Effector memory CD4-positive, alpha-beta T cell (primary cell): ENCODE results near the gene IL5.
"Not testable (repeated sequence)": the region's sequence is repeated elsewhere in the genome, so short reads cannot be mapped to it uniquely, and the experiment has no call there.

ENCODE experiments used
- DNase-seq, 3 donors: peaks; one replicate each; pipeline ENCODE4 v3.0.0-alpha.2; 2020
- H3K27ac ChIP-seq: 2 replicates; pipeline ENCODE4 v1.7.0; 2013; ENCODE audit warnings: mild to moderate bottlenecking, low read length, moderate library complexity; ENCODE audit not compliant: insufficient read depth, poor library complexity, severe bottlenecking
- H3K27me3 ChIP-seq: replicated peaks from 2 replicates; pipeline ENCODE4 v1.7.0; 2013; ENCODE audit warnings: mild to moderate bottlenecking, low read length; ENCODE audit not compliant: insufficient read depth, control insufficient read depth, poor library complexity, severe bottlenecking
- H3K36me3 ChIP-seq: 2 replicates; pipeline ENCODE4 v1.7.0; 2013; ENCODE audit warnings: mild to moderate bottlenecking, low read length, moderate library complexity; ENCODE audit not compliant: control insufficient read depth, insufficient read depth
- H3K4me1 ChIP-seq: 2 replicates; pipeline ENCODE4 v1.7.0; 2013; ENCODE audit warnings: low read length, mild to moderate bottlenecking; ENCODE audit not compliant: control insufficient read depth, insufficient read depth, poor library complexity, severe bottlenecking
- H3K4me3 ChIP-seq: 2 replicates; pipeline ENCODE4 v1.7.0; 2013; ENCODE audit warnings: low read length, low read depth, mild to moderate bottlenecking; ENCODE audit not compliant: insufficient read depth, poor library complexity, severe bottlenecking
- H3K9me3 ChIP-seq: 2 replicates; pipeline ENCODE4 v1.7.0; 2013; ENCODE audit warnings: mild to moderate bottlenecking, low read length, moderate library complexity; ENCODE audit not compliant: control insufficient read depth

The IL5 gene

GRCh38 chr5:132540149-132540548 is 3.2 kb downstream of the IL5 start:
- no peak overlapping the region for H3K27ac ChIP-seq
- no peaks in the 10 kb centered on the region for H3K36me3 ChIP-seq
- no peaks in the 10 kb centered on the region for H3K9me3 ChIP-seq
- no peak for DNase-seq
- no peaks in the 10 kb centered on the region for H3K27me3 ChIP-seq
- H3K4me1 ChIP-seq = no peaks in the 10 kb centered on the region
- no peak overlapping the region for H3K4me3 ChIP-seq

GRCh38 chr5:132539716-132540115 is 3.6 kb downstream of the IL5 start:
- no peaks in the 10 kb centered on the region for H3K36me3 ChIP-seq
- H3K9me3 ChIP-seq = no peaks in the 10 kb centered on the region
- no peak overlapping the region for H3K27ac ChIP-seq
- H3K4me3 ChIP-seq = no peak overlapping the region
- H3K27me3 ChIP-seq = no peaks in the 10 kb centered on the region
- DNase-seq = no peak
- no peaks in the 10 kb centered on the region for H3K4me1 ChIP-seq

- Histone ChIP-seq H3K27ac (no peak overlapping the region), H3K27me3 (no peaks in the 10 kb centered on the region), H3K36me3 (no peaks in the 10 kb centered on the region), H3K4me1 (peaks cover 10% of the 10 kb centered on the region), H3K4me3 (no peak overlapping the region), H3K9me3 (no peaks in the 10 kb centered on the region)
- DNase-seq = no peak
Observed at GRCh38 chr5:132530946-132531345, 12.4 kb downstream of the IL5 start.

GRCh38 chr5:132528866-132529634 is 14.3 kb downstream of the IL5 start:
- H3K27ac ChIP-seq = no peak overlapping the region
- H3K4me3 ChIP-seq = no peak overlapping the region
- peaks cover 10% of the 10 kb centered on the region for H3K4me1 ChIP-seq
- H3K36me3 ChIP-seq = no peaks in the 10 kb centered on the region
- H3K9me3 ChIP-seq = no peaks in the 10 kb centered on the region
- no peaks in the 10 kb centered on the region for H3K27me3 ChIP-seq
- no peak for DNase-seq

GRCh38 chr5:132528021-132528420 is 15.3 kb downstream of the IL5 start:
- Histone ChIP-seq H3K4me3 (no peak overlapping the region), H3K9me3 (no peaks in the 10 kb centered on the region), H3K36me3 (no peaks in the 10 kb centered on the region), H3K27me3 (no peaks in the 10 kb centered on the region), H3K27ac (no peak overlapping the region), H3K4me1 (peaks cover 10% of the 10 kb centered on the region)
- DNase-seq = no peak

DNA sequence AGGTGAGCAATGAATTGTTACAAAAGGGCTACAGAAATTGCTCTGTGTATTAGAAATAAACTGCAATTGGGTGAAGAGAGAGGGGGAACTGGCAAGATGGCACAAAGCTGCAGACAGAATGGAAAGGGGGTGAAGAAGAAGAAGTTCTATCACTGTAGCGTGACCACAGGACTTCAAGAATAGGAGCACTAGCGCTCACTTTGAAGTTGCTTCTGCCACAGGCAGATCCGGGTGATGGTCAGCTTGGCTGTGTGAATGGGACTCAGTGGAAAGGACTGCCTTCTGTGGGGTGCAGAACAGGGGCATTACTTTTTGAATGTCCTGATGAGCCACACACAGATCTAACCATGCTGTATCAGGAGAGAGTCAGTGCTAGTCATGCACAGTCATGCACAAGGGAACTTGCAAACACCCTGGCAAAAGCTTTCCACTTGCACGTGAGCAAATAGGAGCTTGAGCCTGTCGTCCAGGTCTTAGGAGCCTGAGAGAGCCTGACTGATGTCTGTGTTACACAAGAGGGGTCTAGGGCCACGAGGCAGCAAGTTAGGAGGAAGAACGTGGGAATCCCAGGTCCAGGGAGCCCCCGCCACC is 16.3 kb downstream of the IL5 start:
- H3K4me3 ChIP-seq = no peak overlapping the region
- H3K27me3 ChIP-seq = no peaks in the 10 kb centered on the region
- no peaks in the 10 kb centered on the region for H3K36me3 ChIP-seq
- peaks cover 10% of the 10 kb centered on the region for H3K4me1 ChIP-seq
- H3K9me3 ChIP-seq = no peaks in the 10 kb centered on the region
- no peak for DNase-seq
- H3K27ac ChIP-seq = no peak overlapping the region

GRCh38 chr5:132526290-132526973 is 16.9 kb downstream of the IL5 start:
- H3K9me3 ChIP-seq = no peaks in the 10 kb centered on the region
- H3K4me3 ChIP-seq = no peak overlapping the region
- H3K36me3 ChIP-seq = no peaks in the 10 kb centered on the region
- no peak overlapping the region for H3K27ac ChIP-seq
- H3K4me1 ChIP-seq = peaks cover 10% of the 10 kb centered on the region
- no peaks in the 10 kb centered on the region for H3K27me3 ChIP-seq
- peak in 1 of 3 donors; percentile 3 for DNase-seq

- DNase-seq = no peak
- Histone ChIP-seq H3K4me3 (no peak overlapping the region), H3K36me3 (no peaks in the 10 kb centered on the region), H3K27ac (no peak overlapping the region), H3K4me1 (peaks cover 12% of the 10 kb centered on the region), H3K9me3 (no peaks in the 10 kb centered on the region), H3K27me3 (no peaks in the 10 kb centered on the region)
Observed at GRCh38 chr5:132525299-132525724, 18.0 kb downstream of the IL5 start.

DNA sequence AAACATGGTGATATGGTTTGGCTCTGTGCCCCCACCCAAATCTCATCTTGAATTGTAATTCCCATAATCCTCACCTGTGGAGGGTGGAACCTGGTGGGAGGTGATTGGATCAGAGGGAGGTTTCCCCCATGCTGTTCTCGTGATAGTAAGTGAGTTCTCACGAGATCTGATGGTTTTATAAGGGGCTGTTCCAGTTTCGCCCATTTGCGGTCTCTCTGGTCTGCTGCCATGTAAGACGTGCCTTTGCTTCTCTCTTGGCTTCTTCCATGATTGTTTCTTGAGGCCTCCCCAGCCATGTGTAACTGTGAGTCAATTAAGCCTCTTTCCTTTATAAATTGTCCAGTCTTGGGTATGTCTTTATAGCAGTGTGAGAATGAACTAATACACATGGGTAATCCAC is 18.4 kb downstream of the IL5 start:
- H3K36me3 ChIP-seq, DNase-seq, H3K9me3 ChIP-seq, H3K4me3 ChIP-seq, H3K27ac ChIP-seq, H3K27me3 ChIP-seq: not testable (repeated sequence)
- peaks cover 12% of the 10 kb centered on the region for H3K4me1 ChIP-seq

DNA sequence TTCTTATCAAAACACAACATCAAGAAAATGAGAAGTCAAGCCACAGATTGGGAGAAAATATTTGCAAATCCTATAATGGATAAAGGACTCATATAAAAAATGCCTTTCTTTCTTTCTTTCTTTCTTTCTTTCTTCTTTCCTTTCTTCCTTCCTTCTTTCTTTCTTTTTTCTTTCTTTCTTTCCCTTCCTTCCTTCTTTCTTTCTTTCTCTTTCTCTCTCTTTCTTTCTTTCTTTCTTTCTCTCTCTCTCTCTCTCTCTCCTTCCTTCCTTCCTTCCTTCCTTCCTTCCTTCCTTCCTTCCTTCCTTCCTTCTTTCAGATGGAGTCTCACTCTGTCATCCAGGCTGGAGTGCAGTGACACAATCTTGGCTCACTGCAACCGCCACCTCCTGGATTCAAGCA is 21.3 kb downstream of the IL5 start:
- H3K4me1 ChIP-seq, H3K36me3 ChIP-seq, DNase-seq, H3K4me3 ChIP-seq, H3K9me3 ChIP-seq, H3K27me3 ChIP-seq, H3K27ac ChIP-seq: not testable (repeated sequence)
